Skeletal muscle cell (primary cell): ENCODE measurements around the gene ST3GAL5.

Source experiments
- DNase-seq: peaks from one replicate; pipeline ENCODE4 v3.0.0-alpha.2; 2010; ENCODE audit warnings: low read depth
- H3K4me3 ChIP-seq: 2 replicates; pipeline ENCODE4 v1.5.1; 2011; ENCODE audit warnings: low read depth, mild to moderate bottlenecking, control low read depth, low read length, moderate library complexity

Gene ST3GAL5

GRCh38 chr2:85797263-85797660 is 91.5 kb downstream of the ST3GAL5 start:
- DNase-seq = no peak
- no peak overlapping the region for H3K4me3 ChIP-seq

- DNase-seq = no peak
- H3K4me3 ChIP-seq = no peak overlapping the region
Observed at GRCh38 chr2:85796341-85797262, 92.2 kb downstream of the ST3GAL5 start.

- DNase-seq = no peak
- no peak overlapping the region for H3K4me3 ChIP-seq
Observed at GRCh38 chr2:85796046-85796340, 92.8 kb downstream of the ST3GAL5 start.

GRCh38 chr2:85795331-85796045 is 93.3 kb downstream of the ST3GAL5 start:
- H3K4me3 ChIP-seq = no peak overlapping the region
- no peak for DNase-seq

- DNase-seq = no peak
- H3K4me3 ChIP-seq = no peak overlapping the region
Observed at GRCh38 chr2:85794491-85795121, 94.2 kb downstream of the ST3GAL5 start.

GRCh38 chr2:85794038-85794441 is 94.8 kb downstream of the ST3GAL5 start:
- DNase-seq = no peak
- H3K4me3 ChIP-seq = no peak overlapping the region

- H3K4me3 ChIP-seq = no peak overlapping the region
- no peak for DNase-seq
Observed at GRCh38 chr2:85793584-85793983, 95.2 kb downstream of the ST3GAL5 start.

- no peak overlapping the region for H3K4me3 ChIP-seq
- DNase-seq = no peak
Observed at GRCh38 chr2:85792783-85793441, 95.9 kb downstream of the ST3GAL5 start.

GRCh38 chr2:85791704-85792565 is 96.9 kb downstream of the ST3GAL5 start:
- no peak overlapping the region for H3K4me3 ChIP-seq
- DNase-seq = no peak

- DNase-seq = no peak
Observed at GRCh38 chr2:85790499-85791188, 98.1 kb downstream of the ST3GAL5 start.

GRCh38 chr2:85790032-85790431 is 98.8 kb downstream of the ST3GAL5 start:
- no peak overlapping the region for H3K4me3 ChIP-seq
- no peak for DNase-seq

More at GRCh38 chr2:85790499-85791188, 98.1 kb downstream of the ST3GAL5 start:
- no peak overlapping the region for H3K4me3 ChIP-seq

GRCh38 chr2:85789271-85789670 is 99.5 kb downstream of the ST3GAL5 start:
- DNase-seq = no peak
- no peak overlapping the region for H3K4me3 ChIP-seq

- H3K4me3 ChIP-seq = no peak overlapping the region
- DNase-seq = no peak
Observed at GRCh38 chr2:85788603-85789002, 100.2 kb downstream of the ST3GAL5 start.

GRCh38 chr2:85787981-85788340 is 100.8 kb downstream of the ST3GAL5 start:
- no peak for DNase-seq
- no peak overlapping the region for H3K4me3 ChIP-seq

- no peak overlapping the region for H3K4me3 ChIP-seq
- DNase-seq = no peak
Observed at GRCh38 chr2:85787282-85787980, 101.4 kb downstream of the ST3GAL5 start.
